ENCODE results near the gene C1orf174. TPM values are rescaled to one million over a fixed set of nuclear protein-coding genes. Genes with fewer than 3 reads are reported as not detected.

C1orf174 gene
- total RNA-seq, 1 experiment from 2014 or later, result 70.9 TPM

DNA sequence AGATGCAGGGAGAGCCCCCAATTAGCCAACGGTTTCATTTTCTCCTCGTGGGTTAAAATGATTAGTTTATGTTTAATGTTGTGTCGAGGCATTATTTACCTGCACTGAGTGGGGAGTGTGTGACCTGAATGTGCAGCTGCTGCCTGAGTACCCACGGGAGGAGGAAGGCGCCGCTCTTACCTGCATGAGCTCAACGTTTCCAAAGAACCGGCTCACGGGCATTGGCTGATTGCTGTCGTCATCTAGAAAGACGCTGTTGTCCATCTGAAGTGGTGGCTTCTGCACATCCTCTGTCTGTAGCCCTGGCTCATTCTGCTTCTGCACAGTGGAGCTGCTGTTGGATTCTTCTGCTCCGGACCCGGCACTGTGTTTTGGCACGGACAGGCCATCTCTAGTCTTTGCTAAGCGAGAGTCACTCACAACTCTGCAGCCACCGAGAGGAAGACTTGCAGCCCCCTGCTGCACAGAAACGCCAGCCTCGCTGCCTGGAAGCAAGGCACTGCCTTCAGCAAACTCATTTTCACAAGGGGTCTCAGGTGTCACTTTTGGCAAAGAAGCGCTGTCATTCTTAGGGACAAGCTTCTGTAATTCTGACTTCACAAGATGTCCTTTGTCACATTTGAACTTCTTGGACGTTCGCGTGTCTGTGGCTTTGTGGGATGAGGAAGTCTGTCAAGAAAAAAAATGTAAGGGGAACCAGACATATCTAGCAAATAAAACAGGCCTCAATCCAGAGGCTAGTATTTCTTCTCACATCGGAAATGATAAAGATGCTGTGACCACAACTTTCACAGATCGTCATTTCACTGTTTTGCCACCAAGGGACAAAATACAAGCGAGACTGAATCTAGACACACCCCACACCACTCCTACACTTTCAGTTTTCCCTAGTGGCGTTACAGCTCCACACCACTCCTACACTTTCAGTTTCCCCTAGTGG lies 9.4 kb downstream of the C1orf174 start:
- Histone ChIP-seq H3K9me3 (ENCODE audit: low read length) (no peaks in the 10 kb centered on the region), H3K9me2 (replicated peaks; ENCODE audit: low read length) (no peaks in the 10 kb centered on the region), H3K4me3 (ENCODE audit: low read length) (no peak overlapping the region), H3F3A (ENCODE audit: low read length, unreplicated experiment) (no peaks in the 10 kb centered on the region), H3K36me3 (ENCODE audit: low read depth, low read length) (peaks cover 43% of the 10 kb centered on the region), H3K9ac (ENCODE audit: low read length) (no peak overlapping the region), H3K27me3 (ENCODE audit: low read length) (no peaks in the 10 kb centered on the region), H4K20me1 (ENCODE audit: low read length) (peaks cover 25% of the 10 kb centered on the region; the same call in 1 of the 2 replicates), H3K4me2 (ENCODE audit: low read length) (no peak overlapping the region), H2AFZ (ENCODE audit: low read length) (no peak overlapping the region), H3K27ac (ENCODE audit: low read length) (no peak overlapping the region), H3K79me2 (ENCODE audit: low read length) (peaks cover 38% of the 10 kb centered on the region), H3K4me1 (ENCODE audit: insufficient read depth, low read length) (no peaks in the 10 kb centered on the region)
- intact Hi-C loops (cut with micrococcal nuclease), result no loop called here
- BruUV-seq (replicated peaks), result no TSS peak
- ChIA-PET CTCF (no interaction called here), POLR2A (ENCODE audit: unreplicated experiment) (no interaction called here)
- ATAC-seq (no peak), DNase-seq (no peak)
- TF ChIP-seq, protein P1, sequence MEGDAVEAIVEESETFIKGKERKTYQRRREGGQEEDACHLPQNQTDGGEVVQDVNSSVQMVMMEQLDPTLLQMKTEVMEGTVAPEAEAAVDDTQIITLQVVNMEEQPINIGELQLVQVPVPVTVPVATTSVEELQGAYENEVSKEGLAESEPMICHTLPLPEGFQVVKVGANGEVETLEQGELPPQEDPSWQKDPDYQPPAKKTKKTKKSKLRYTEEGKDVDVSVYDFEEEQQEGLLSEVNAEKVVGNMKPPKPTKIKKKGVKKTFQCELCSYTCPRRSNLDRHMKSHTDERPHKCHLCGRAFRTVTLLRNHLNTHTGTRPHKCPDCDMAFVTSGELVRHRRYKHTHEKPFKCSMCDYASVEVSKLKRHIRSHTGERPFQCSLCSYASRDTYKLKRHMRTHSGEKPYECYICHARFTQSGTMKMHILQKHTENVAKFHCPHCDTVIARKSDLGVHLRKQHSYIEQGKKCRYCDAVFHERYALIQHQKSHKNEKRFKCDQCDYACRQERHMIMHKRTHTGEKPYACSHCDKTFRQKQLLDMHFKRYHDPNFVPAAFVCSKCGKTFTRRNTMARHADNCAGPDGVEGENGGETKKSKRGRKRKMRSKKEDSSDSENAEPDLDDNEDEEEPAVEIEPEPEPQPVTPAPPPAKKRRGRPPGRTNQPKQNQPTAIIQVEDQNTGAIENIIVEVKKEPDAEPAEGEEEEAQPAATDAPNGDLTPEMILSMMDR (conservative IDR thresholded peaks at IDR 0.05; ENCODE audit: low read depth, low read length), result no peak
- TF ChIP-seq EZH2 (IDR thresholded peaks at IDR 0.05; ENCODE audit: low read length, unreplicated experiment) (no peak), EZH2phosphoT487 (IDR thresholded peaks at IDR 0.05; ENCODE audit: borderline replicate concordance, low read length) (no peak)

DNA sequence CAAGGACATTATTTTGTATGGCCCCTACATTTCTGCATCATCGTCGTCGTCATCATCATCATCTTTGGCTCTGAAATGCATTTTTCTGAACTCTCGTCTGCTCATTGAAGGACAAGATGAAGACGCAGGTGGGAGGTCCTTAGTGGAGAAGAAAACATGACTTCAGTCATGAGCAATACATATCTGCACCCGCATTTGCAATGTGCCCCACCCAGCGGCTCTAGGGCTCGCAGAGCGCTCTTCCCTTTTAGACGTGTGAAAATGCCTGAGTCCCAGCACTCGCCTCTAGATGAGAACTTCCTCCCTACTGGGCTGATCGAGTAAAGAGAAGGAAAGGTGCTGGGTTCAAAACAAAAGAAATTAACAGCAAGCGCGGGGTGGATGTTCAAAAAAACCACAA lies 10.1 kb downstream of the C1orf174 start:
- no peak for DNase-seq
- no peaks in the 10 kb centered on the region for H3K27me3 ChIP-seq (ENCODE audit: low read length)
- ChIA-PET CTCF (no interaction called here), POLR2A (ENCODE audit: unreplicated experiment) (no interaction called here)
- H3K9me2 ChIP-seq (replicated peaks; ENCODE audit: low read length), result no peaks in the 10 kb centered on the region
- peaks cover 18% of the 10 kb centered on the region; the same call in 1 of the 2 replicates for H4K20me1 ChIP-seq (ENCODE audit: low read length)
- H3K4me1 ChIP-seq (ENCODE audit: insufficient read depth, low read length), result no peaks in the 10 kb centered on the region
- H3F3A ChIP-seq (ENCODE audit: low read length, unreplicated experiment), result no peaks in the 10 kb centered on the region
- no peak overlapping the region for H3K27ac ChIP-seq (ENCODE audit: low read length)
- intact Hi-C loops (cut with micrococcal nuclease), result no loop called here
- H3K9ac ChIP-seq (ENCODE audit: low read length), result no peak overlapping the region
- no peak overlapping the region for H2AFZ ChIP-seq (ENCODE audit: low read length)
- BruUV-seq (replicated peaks), result no TSS peak
- no peak for TF ChIP-seq EZH2 (IDR thresholded peaks at IDR 0.05; ENCODE audit: low read length, unreplicated experiment)
- TF ChIP-seq, protein P1 (conservative IDR thresholded peaks at IDR 0.05; ENCODE audit: low read depth, low read length), result no peak
- no peak for TF ChIP-seq EZH2phosphoT487 (IDR thresholded peaks at IDR 0.05; ENCODE audit: borderline replicate concordance, low read length)
- no peak overlapping the region for H3K4me2 ChIP-seq (ENCODE audit: low read length)
- no peak for ATAC-seq
- H3K4me3 ChIP-seq (ENCODE audit: low read length), result no peak overlapping the region
- no peaks in the 10 kb centered on the region for H3K9me3 ChIP-seq (ENCODE audit: low read length)
- H3K36me3 ChIP-seq (ENCODE audit: low read depth, low read length), result peaks cover 45% of the 10 kb centered on the region
- peaks cover 30% of the 10 kb centered on the region for H3K79me2 ChIP-seq (ENCODE audit: low read length)

DNA sequence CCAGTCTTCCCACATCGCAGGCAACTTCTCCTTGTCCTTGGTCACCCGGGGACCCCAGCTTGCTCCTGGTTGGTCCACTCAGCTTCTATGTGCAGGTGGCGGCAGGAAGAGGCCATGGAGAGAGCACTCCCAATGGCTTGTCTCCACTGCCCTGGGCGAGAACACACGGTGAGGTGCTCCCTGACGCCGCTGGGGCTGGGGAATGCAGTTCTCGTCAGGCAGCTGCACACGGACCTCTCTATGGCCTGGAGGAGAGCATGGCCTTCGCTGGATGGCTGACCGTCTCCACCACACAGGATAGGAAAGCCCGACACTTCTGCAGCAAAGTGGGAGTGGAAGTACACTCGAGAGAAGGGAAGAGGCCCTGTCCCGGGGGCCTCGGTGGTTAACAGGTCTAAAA lies 11.8 kb downstream of the C1orf174 start:
- H3K4me2 ChIP-seq (ENCODE audit: low read length), result no peak overlapping the region

More for the DNA sequence above, 11.8 kb downstream of the C1orf174 start:
- BruUV-seq (replicated peaks), result no TSS peak
- Histone ChIP-seq H4K20me1 (ENCODE audit: low read length) (peaks cover 7% of the 10 kb centered on the region; the same call in 1 of the 2 replicates), H2AFZ (ENCODE audit: low read length) (no peak overlapping the region), H3F3A (ENCODE audit: low read length, unreplicated experiment) (no peaks in the 10 kb centered on the region), H3K4me3 (ENCODE audit: low read length) (no peak overlapping the region), H3K9me3 (ENCODE audit: low read length) (no peaks in the 10 kb centered on the region), H3K9me2 (replicated peaks; ENCODE audit: low read length) (no peaks in the 10 kb centered on the region), H3K9ac (ENCODE audit: low read length) (no peak overlapping the region), H3K79me2 (ENCODE audit: low read length) (peaks cover 14% of the 10 kb centered on the region), H3K27ac (ENCODE audit: low read length) (no peak overlapping the region), H3K27me3 (ENCODE audit: low read length) (no peaks in the 10 kb centered on the region), H3K36me3 (ENCODE audit: low read depth, low read length) (peaks cover 49% of the 10 kb centered on the region), H3K4me1 (ENCODE audit: insufficient read depth, low read length) (no peaks in the 10 kb centered on the region)
- TF ChIP-seq, protein P1 (conservative IDR thresholded peaks at IDR 0.05; ENCODE audit: low read depth, low read length), result no peak
- no peak for TF ChIP-seq EZH2 (IDR thresholded peaks at IDR 0.05; ENCODE audit: low read length, unreplicated experiment)
- TF ChIP-seq EZH2phosphoT487 (IDR thresholded peaks at IDR 0.05; ENCODE audit: borderline replicate concordance, low read length), result no peak
- no peak for DNase-seq
- ChIA-PET CTCF (no interaction called here), POLR2A (ENCODE audit: unreplicated experiment) (no interaction called here)
- no peak for ATAC-seq
- intact Hi-C loops (cut with micrococcal nuclease), result no loop called here
